GM12874 (cell line): ENCODE results near the gene TNRC6C.

Experiments
- TF ChIP-seq, protein P1 (sequence below): IDR thresholded peaks from 2 replicates; pipeline ENCODE4 v1.5.1; 2011; ENCODE audit warnings: low read depth, mild to moderate bottlenecking, control low read depth, low read length, moderate library complexity; ENCODE audit not compliant: insufficient read depth

Gene TNRC6C, protein sequence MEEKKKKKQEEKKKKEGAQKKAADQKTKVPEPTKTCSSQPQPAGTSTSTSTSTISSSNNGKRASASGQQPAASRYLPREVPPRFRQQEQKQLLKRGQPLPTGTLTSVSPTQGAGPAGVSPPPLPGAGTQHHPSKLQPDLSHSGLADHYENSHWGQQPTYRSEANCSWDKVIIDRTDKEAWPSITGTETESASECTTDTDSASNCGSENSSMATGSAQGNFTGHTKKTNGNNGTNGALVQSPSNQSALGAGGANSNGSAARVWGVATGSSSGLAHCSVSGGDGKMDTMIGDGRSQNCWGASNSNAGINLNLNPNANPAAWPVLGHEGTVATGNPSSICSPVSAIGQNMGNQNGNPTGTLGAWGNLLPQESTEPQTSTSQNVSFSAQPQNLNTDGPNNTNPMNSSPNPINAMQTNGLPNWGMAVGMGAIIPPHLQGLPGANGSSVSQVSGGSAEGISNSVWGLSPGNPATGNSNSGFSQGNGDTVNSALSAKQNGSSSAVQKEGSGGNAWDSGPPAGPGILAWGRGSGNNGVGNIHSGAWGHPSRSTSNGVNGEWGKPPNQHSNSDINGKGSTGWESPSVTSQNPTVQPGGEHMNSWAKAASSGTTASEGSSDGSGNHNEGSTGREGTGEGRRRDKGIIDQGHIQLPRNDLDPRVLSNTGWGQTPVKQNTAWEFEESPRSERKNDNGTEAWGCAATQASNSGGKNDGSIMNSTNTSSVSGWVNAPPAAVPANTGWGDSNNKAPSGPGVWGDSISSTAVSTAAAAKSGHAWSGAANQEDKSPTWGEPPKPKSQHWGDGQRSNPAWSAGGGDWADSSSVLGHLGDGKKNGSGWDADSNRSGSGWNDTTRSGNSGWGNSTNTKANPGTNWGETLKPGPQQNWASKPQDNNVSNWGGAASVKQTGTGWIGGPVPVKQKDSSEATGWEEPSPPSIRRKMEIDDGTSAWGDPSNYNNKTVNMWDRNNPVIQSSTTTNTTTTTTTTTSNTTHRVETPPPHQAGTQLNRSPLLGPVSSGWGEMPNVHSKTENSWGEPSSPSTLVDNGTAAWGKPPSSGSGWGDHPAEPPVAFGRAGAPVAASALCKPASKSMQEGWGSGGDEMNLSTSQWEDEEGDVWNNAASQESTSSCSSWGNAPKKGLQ (N-terminal part only)

DNA sequence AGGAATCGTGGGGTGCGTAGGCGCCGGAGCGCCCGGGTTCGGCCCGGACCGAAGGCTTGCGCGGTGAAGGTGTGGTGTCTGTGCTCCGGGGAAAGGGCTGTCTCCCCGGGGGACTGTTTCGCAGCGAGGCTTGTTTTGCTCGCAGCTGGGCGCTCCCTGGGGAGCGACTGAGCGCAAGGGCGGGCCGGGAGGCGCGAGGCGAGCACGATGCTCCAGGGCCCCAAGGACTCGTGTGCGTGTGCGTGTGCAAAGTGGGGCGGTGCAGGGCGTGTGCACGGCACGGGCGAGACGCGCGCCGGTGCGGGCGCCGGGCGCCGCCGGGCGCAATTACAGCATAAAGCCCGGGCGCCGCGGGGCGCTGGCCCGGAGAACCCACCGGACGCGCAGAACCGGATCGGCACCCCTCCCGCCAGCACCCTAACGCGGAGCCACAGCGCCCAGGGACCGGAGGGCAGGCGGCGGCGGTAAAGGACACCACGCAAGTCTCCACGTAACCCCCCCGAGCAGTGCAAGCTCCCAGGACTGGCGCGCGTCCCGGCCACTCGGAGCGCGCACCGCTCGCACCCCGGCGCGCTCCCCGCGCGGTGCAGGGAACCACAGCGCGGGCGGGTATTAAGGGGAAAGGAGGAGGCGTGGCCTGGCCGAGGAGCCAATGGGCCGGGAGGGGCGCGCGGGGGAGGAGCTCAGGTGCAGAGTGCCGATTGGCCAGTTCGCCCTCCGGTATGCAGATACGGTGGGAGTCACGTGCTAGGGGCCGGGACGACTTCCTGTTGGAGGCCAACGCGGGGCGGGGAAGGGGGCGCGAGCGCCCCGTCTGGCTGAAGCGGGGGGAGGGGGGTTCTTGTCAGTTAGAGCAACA lies at the start of gene TNRC6C:
Gene TNRC6C (plus strand): TSS at position 847 of the 859 bp plus-strand sequence. CDS start 45,504 bp downstream, outside the sequence.
- TF ChIP-seq, protein P1, sequence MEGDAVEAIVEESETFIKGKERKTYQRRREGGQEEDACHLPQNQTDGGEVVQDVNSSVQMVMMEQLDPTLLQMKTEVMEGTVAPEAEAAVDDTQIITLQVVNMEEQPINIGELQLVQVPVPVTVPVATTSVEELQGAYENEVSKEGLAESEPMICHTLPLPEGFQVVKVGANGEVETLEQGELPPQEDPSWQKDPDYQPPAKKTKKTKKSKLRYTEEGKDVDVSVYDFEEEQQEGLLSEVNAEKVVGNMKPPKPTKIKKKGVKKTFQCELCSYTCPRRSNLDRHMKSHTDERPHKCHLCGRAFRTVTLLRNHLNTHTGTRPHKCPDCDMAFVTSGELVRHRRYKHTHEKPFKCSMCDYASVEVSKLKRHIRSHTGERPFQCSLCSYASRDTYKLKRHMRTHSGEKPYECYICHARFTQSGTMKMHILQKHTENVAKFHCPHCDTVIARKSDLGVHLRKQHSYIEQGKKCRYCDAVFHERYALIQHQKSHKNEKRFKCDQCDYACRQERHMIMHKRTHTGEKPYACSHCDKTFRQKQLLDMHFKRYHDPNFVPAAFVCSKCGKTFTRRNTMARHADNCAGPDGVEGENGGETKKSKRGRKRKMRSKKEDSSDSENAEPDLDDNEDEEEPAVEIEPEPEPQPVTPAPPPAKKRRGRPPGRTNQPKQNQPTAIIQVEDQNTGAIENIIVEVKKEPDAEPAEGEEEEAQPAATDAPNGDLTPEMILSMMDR = peak; percentile 34

DNA sequence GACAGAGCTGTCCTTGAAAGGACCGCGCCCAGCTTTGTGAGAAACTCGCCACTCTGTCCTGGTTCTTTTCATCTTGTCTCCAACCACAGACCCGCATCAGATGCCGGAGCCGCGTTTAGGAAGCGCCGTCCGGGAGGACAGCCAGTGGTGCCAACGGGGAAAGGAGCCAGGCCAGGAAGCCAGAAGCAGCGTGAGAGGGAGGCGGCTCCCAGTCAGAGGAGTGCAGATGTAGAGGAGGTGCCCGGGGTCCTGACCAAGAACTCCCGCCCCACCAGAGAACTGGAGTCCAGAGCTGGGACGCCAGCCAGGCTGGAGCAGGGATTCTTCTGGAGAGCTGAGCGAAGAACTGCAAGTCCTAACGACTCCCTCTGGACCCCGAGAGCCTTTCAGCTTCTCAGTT lies 49.3 kb upstream of the TNRC6C start:
- TF ChIP-seq, protein P1 = no peak

DNA sequence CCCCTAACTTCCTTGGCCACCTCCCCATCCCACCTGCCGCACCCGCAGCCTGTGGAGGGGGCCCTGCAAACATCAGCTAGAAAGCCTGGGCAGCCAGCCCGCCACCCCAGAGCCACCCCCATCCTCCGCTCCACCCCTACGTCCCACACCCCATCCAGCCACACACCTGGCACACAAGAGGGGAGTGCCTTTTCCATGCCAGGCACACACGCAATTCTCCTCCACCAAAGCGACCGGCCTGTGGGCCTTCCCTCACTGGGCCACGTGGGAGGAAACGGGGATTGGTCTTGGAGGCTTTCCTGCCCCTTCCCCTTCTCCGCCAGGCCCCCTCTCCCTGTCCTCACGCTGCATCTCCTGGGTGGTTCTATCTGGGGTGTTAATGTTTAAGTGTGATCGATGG lies 48.7 kb upstream of the TNRC6C start:
- TF ChIP-seq, protein P1 = no peak

DNA sequence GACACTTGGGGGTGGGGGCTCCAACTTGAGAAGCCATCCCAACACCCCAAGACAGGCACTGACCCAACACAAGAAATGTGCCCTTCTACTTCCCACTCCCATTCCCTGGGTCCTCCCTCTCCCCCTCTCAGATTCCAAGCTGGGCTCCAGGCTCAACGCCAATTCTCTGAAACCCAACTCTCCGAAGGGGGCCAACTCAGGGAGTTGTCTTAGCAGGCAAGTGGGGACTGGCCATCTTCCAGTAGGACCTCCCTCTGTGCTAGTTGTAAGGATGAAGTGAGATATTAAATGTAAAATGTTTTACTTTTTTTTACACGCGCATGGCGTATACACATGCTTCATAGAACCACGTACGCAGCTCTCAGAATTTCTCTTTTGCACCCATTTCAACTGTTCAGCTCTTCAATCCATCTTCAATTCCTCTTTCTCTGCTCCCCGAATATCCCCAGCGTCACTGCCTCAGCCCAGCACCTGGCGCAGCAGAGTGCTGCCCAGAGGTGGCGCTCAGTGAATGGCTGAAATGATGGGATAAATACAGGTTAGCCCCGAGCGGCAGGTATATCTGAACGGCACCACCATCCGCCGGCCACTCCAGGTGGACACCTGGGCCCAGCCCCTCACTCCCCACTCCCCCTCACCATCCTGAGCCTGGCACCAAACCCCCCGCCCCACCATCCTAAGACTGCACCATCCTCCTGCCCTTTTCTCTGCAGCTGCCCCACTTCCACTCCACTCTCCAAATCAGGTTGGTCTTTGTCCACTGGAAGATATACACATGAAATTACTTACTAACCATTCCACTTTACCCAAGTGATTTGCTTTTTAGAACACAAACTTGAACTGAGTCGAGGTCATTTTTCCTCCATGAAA lies 43.9 kb upstream of the TNRC6C start:
- TF ChIP-seq, protein P1 = no peak

DNA sequence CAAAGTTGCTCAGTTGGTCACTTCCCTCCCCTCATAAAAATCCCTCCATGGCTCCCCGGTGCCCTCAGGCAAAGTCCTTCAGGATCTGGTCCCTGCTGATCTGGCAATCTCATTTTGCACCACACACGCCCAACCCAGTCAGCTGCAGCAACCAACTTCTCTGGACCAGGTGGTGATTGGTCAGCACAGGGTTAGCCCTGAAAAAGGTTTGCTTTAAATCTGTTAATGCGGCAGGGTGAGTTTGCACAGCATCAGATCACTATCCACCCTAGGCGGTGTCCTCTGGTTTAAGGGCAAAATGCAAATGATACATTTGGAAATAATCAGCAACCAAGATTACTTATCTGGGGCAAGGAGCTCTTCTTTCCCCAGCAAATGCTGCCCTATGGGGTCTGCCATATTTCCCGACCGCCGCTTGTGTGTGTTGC lies 42.9 kb upstream of the TNRC6C start:
- TF ChIP-seq, protein P1 = no peak

DNA sequence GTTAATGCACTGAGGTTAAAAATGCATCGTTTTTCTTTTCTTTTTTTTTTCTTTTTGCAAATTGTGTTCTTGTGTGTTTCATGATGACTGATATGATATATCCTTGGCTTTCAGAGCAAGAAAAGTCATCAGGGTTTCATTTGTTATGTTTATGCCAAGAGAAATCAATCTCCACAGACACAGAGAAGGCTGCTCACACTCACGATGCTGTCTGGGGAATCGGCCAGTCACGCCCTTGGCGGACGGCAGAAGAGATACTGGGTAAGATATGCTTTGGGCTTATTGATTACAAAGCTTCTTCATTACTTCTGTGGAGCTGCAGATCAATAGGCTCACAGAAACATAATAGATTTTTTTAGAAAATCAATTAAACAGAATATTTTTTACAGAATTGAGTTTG lies 42.2 kb upstream of the TNRC6C start:
- TF ChIP-seq, protein P1 = no peak
